Measurements from ENCODE around the gene DOCK3.

DNA sequence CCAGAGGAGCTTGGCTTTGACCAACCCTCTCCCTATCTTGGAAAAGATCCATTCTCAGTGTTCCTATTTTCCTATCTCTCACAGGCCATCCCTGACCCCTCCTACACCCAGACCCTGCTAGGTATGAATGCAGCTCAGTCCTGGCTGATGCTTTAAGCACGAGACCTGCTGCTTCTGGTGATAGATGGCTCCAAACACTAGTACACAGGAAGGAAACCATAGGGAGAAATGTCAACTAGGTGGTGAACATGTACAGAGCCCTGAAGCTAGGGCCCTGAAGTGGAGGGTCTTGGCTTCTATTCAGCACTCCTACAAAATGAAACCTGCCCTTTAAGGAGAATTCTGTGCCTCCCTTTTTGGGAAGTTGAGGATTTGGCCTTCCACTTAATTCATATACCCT is 662.9 kb downstream of the DOCK3 start:
- TF ChIP-seq EZH2 (IDR thresholded peaks at IDR 0.05; ENCODE audit: low read length, unreplicated experiment) (no peak), EZH2phosphoT487 (IDR thresholded peaks at IDR 0.05; ENCODE audit: borderline replicate concordance, low read length) (no peak)

All from PC-3 (cell line).